ENCODE measurements around the gene GSC. TPM values are rescaled to one million over a fixed set of nuclear protein-coding genes. Genes with fewer than 3 reads are reported as not detected.
A peak's percentile ranks its signal among the peaks of the same experiment; 100 is the strongest.

The GSC gene
- total RNA-seq, 2 experiments from 2014 or later = not detected

GRCh38 chr14:94775091-94775870, 5.4 kb upstream of the GSC start:
- peaks cover 93% of the 10 kb centered on the region for H3K27me3 Mint-ChIP-seq

GRCh38 chr14:94774344-94775090, 4.6 kb upstream of the GSC start:
- Mint-ChIP-seq H3K36me3 (no peaks in the 10 kb centered on the region), H3K27ac (no peak overlapping the region), H3K9me3 (no peaks in the 10 kb centered on the region), H3K4me3 (no peak overlapping the region), H3K27me3 (peaks cover 91% of the 10 kb centered on the region), H3K4me1 (peaks cover 14% of the 10 kb centered on the region)
- no peak for DNase-seq

More at GRCh38 chr14:94775091-94775870, 5.4 kb upstream of the GSC start:
- Mint-ChIP-seq H3K9me3 (no peaks in the 10 kb centered on the region), H3K36me3 (no peaks in the 10 kb centered on the region), H3K27ac (no peak overlapping the region), H3K4me1 (peaks cover 14% of the 10 kb centered on the region), H3K4me3 (no peak overlapping the region)
- DNase-seq = no peak

- Mint-ChIP-seq H3K27me3 (peaks cover 93% of the 10 kb centered on the region), H3K27ac (peak overlapping the region; percentile 38), H3K4me1 (peaks cover 18% of the 10 kb centered on the region), H3K9me3 (no peaks in the 10 kb centered on the region), H3K36me3 (no peaks in the 10 kb centered on the region), H3K4me3 (no peak overlapping the region)
- no peak for DNase-seq
Measured at GRCh38 chr14:94773655-94774343, 3.9 kb upstream of the GSC start.

DNA sequence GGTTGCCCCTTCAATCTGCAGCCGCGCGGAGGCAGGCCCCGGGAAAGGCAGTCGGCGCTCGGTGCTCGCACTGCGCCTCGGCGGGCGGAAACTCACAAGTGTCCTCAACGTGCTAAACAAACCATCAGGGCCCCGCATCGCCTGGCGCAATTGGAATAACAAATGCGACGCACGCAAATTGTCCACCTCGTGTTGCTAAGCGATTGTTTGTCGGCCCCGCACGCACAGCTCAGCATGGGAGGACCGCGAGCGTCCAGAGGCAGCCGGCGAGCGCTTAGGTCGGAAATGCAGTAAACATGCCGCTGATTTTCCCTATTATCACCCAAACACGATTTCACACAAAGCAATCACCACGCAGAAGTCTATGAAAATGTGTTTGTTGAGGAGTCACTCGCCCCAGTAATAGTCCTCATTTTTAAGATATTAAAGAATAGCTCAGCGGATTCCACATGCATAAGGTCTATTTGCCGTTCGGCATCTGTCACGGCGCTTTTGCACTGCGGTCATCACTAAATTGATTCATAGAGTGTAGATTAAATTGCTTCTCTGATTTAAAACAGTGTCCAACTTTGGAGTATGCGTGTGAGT, 3.2 kb upstream of the GSC start:
- H3K4me1 Mint-ChIP-seq = peaks cover 20% of the 10 kb centered on the region
- H3K27me3 Mint-ChIP-seq = peaks cover 96% of the 10 kb centered on the region
- H3K9me3 Mint-ChIP-seq = no peaks in the 10 kb centered on the region
- DNase-seq = peak; percentile 13
- H3K4me3 Mint-ChIP-seq = no peak overlapping the region
- H3K27ac Mint-ChIP-seq = no peak overlapping the region
- H3K36me3 Mint-ChIP-seq = no peaks in the 10 kb centered on the region

GRCh38 chr14:94772548-94772947, 2.6 kb upstream of the GSC start:
- no peaks in the 10 kb centered on the region for H3K36me3 Mint-ChIP-seq
- DNase-seq = no peak
- H3K4me3 Mint-ChIP-seq = no peak overlapping the region
- no peaks in the 10 kb centered on the region for H3K9me3 Mint-ChIP-seq
- H3K27ac Mint-ChIP-seq = no peak overlapping the region
- peaks cover 96% of the 10 kb centered on the region for H3K27me3 Mint-ChIP-seq
- peaks cover 20% of the 10 kb centered on the region for H3K4me1 Mint-ChIP-seq

GRCh38 chr14:94771906-94772490, 2.1 kb upstream of the GSC start:
- Mint-ChIP-seq H3K27ac (no peak overlapping the region), H3K4me1 (peaks cover 20% of the 10 kb centered on the region), H3K27me3 (peaks cover 96% of the 10 kb centered on the region), H3K9me3 (no peaks in the 10 kb centered on the region), H3K4me3 (no peak overlapping the region), H3K36me3 (no peaks in the 10 kb centered on the region)
- DNase-seq = no peak

GRCh38 chr14:94771158-94771905, 1.4 kb upstream of the GSC start:
- Mint-ChIP-seq H3K9me3 (no peaks in the 10 kb centered on the region), H3K27ac (no peak overlapping the region), H3K4me1 (peaks cover 20% of the 10 kb centered on the region), H3K4me3 (no peak overlapping the region), H3K27me3 (peaks cover 94% of the 10 kb centered on the region), H3K36me3 (no peaks in the 10 kb centered on the region)
- DNase-seq = no peak

GRCh38 chr14:94770815-94771157, 873 bp upstream of the GSC start:
- Mint-ChIP-seq H3K9me3 (no peaks in the 10 kb centered on the region), H3K27ac (no peak overlapping the region), H3K27me3 (peaks cover 94% of the 10 kb centered on the region), H3K36me3 (no peaks in the 10 kb centered on the region), H3K4me3 (peak overlapping the region; percentile 29), H3K4me1 (peaks cover 18% of the 10 kb centered on the region)
- no peak for DNase-seq

GRCh38 chr14:94770251-94770749, 387 bp upstream of the GSC start:
- Mint-ChIP-seq H3K4me3 (no peak overlapping the region), H3K4me1 (peaks cover 14% of the 10 kb centered on the region), H3K27ac (no peak overlapping the region), H3K27me3 (peaks cover 94% of the 10 kb centered on the region), H3K9me3 (no peaks in the 10 kb centered on the region), H3K36me3 (no peaks in the 10 kb centered on the region)
- no peak for DNase-seq

DNA sequence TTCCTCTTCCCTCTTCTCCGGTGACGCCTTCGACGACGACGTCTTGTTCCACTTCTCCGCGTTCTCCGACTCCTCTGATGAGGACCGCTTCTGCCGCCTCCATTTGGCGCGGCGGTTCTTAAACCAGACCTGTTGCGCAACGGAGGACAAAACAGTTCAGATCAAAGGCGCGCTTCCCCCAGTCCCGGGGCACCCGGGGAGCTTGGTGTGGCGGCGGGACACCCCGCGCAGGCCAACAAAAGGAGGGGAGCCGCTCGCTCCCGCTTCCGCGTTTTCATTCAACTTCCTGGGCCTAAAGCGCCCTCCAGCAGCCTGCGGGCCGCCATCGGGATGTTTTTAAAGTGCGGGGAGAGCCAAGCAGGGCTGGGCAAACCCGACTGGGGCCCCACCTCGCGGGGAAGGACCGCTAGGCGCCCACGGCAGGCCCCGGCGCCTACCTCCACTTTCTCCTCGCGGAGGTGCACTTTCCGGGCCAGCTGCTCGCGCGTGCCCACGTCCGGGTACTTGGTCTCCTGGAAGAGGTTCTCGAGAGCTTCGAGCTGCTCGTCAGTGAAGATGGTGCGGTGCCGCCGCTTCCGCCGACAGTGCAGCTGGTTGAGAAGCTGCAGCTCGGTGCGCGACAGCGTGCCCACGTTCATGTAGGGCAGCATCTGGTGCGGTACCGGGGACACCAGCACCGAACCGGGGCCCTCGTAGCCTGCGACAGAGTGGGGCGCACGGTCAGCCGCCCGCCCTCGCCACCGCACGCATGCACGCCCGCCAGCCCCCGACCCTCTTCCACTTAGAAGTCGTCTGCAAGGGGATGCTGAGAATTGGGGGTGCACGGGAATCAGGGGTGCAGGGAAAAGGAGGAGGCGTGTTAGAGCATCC, 1.2 kb downstream of the GSC start:
- peaks cover 93% of the 10 kb centered on the region for H3K27me3 Mint-ChIP-seq
- peak overlapping the region; percentile 71 for H3K4me3 Mint-ChIP-seq
- no peaks in the 10 kb centered on the region for H3K36me3 Mint-ChIP-seq
- H3K4me1 Mint-ChIP-seq = peaks cover 13% of the 10 kb centered on the region
- H3K9me3 Mint-ChIP-seq = no peaks in the 10 kb centered on the region
- DNase-seq = peak; percentile 27
- H3K27ac Mint-ChIP-seq = no peak overlapping the region

DNA sequence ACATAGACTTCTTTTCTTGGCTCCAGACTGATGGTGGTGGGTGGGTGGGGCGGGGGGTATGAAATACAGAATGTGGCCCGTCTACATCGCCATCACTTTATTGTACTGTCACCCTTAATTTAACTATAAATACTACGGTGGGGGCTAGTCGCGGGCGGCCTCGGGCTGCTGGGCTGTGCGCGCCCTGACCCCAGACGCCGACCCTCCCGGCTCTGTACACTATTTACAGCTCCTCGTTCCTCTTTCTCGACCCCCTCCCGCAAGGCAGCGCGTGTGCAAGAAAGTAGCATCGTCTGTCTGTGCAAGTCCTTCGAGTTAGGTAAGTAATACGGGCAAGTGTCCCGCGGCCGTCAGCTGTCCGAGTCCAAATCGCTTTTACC, 1.8 kb downstream of the GSC start:
- Mint-ChIP-seq H3K36me3 (no peaks in the 10 kb centered on the region), H3K4me1 (peaks cover 10% of the 10 kb centered on the region), H3K27me3 (peaks cover 93% of the 10 kb centered on the region), H3K4me3 (peak overlapping the region; percentile 25), H3K9me3 (no peaks in the 10 kb centered on the region), H3K27ac (no peak overlapping the region)
- DNase-seq = no peak

GRCh38 chr14:94767321-94767878, 2.5 kb downstream of the GSC start:
- Mint-ChIP-seq H3K4me1 (peaks cover 10% of the 10 kb centered on the region), H3K4me3 (no peak overlapping the region), H3K9me3 (no peaks in the 10 kb centered on the region), H3K27me3 (peaks cover 93% of the 10 kb centered on the region), H3K36me3 (no peaks in the 10 kb centered on the region), H3K27ac (no peak overlapping the region)
- no peak for DNase-seq

GRCh38 chr14:94764573-94764972, 5.3 kb downstream of the GSC start:
- Mint-ChIP-seq H3K27ac (no peak overlapping the region), H3K9me3 (no peaks in the 10 kb centered on the region), H3K27me3 (peaks cover 75% of the 10 kb centered on the region), H3K4me3 (no peak overlapping the region), H3K36me3 (no peaks in the 10 kb centered on the region), H3K4me1 (peaks cover 6% of the 10 kb centered on the region)
- DNase-seq = no peak

Data from activated naive CD8-positive, alpha-beta T cell treated with anti-CD3 and anti-CD28 coated beads for 36 hours (primary cell).